ENCODE measurements around the gene MISP3.

Gene MISP3

DNA sequence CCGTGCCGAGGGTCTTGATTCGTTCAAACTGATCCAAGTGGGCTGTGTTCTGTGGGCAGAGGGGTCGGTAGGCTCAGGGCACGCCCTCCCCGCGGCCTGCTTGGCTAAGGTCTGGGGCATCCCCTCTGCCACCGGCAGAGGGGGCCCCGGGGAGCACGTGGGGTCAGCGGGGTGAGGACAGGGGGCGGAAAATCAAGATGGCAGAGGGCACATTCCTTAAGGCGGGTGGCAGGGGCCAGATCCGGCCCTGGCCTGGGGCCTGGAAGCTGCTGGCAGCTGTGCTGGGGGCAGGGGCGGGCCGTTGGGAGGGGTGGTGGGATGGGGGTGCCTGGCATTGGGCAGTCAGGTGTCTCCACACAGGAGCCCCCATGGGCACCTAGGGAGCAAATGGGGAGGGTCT, 34.3 kb downstream of the MISP3 start:
- DNase-seq = no peak

DNA sequence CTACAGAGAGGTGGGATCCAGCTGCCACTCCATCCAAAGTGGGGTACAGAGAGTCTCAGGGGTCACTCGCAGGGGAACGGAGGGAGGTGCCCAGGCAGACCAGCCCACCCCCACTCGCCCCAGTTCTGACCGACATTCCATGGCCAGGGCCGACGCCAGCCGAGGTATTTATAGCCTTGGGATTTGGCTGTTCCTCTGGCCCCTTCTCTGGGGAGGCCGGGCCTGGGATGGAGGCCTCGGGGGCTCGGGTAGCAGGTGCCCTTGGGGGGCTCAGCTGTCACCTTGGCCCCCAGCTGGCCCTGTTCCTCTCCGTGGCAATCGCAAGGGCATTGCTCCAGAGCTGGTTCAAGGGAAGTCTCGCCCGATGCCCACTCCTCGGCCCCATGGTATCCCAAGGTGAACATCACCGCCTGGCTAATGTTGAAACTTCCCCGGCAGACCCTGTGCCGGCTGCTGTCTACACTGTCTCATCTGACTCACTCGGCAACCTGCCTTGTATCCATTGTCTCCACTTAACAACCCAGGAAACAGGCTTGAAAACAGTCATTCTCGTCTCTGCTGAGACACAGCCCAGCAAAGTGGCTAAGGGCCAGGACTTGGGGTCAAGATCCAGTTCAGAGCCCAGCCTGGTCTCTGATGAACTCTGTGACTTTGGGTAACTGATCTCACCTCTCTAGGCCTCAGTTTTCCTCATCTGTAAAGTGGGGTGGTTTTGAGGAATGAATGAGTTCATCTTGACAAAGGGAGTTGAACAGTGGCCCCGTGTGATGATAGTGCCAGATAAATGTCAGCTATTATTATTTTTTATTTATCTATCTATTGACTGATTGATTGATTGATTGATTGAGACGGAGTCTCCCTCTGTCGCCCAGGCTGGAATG, 35.2 kb downstream of the MISP3 start:
- no peak for DNase-seq

DNA sequence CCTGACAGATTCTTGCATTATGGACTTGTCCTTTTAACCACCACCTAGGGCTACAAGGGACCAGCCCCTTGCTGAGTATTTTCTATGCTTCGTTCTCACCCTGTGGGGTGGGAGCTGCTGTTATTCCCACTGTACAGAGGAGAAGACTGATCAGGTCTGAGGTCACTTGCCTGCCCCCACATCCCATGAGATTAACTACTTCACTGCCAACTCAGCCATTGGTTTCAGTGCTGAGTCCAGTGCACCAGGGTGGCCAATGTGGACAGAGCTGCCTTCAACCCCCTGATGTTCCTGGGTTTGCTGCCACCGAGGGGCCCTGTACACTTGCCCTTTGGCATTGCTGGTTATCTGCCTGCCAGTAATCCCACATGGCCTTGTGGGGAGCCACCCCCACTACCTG, 38.1 kb downstream of the MISP3 start:
- no peak for DNase-seq

GRCh38 chr19:14111486-14111885, 38.9 kb downstream of the MISP3 start:
- no peak for DNase-seq

DNA sequence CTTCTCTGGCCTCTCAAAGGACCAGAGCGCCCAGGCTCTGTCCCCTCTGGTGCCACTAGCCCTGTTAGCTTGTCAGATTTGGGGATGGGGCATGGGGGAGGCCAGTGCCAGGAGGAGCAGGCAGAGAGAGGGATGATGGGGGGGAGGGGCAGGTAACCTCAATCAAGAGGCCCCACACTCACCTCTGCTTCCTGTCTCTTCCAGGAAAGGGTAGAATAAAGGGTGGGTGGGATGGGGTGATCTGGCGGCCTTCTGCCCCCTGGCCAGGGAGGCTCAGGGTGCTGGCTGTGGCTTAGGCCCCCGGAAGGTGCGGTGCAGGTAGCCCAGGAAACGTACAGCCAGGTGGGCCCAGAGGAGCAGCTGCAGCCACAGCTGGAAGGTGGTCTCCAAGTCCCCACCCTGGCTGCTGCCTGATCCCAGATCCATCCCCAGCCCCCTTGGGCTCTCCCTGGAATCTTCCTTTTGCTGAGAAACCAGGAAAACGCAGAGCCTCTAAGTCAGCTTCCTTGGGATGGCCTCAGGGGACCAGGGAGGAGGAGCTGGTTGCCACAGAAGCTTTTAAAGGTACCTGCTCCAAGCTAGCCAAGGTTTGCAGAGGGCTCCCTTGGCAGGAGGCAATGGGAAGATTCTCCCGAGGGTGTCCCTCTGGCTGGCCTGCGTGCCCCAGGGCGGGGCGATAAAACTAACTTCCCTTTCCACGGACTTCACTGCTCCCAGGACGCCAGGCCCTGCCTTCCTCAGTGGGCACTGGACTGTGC, 39.6 kb downstream of the MISP3 start:
- no peak for DNase-seq

- no peak for DNase-seq
Measured at GRCh38 chr19:14112809-14113385, 40.3 kb downstream of the MISP3 start.

GRCh38 chr19:14113762-14114414, 41.3 kb downstream of the MISP3 start:
- DNase-seq = no peak

- DNase-seq = no peak
Measured at GRCh38 chr19:14114439-14114838, 41.9 kb downstream of the MISP3 start.

DNA sequence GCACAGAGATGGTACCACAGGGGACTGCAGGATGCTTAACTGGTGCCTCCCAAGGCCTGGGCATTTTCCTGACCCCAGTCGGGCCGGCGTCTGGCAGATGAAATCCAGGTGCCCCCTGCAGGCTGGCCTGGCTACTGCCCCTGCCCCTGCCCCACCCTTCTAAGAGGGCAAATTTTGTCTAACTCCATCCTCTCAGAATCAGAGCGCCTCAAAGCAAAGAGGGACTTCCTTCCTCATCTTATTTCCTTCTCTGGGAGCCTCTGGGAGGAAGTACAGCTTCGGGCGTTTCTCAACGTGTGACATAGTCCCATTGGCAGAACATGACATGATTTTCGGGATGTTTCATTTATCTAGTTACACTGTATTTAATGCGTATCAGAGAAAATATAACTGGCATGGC, 42.3 kb downstream of the MISP3 start:
- DNase-seq = no peak

DNA sequence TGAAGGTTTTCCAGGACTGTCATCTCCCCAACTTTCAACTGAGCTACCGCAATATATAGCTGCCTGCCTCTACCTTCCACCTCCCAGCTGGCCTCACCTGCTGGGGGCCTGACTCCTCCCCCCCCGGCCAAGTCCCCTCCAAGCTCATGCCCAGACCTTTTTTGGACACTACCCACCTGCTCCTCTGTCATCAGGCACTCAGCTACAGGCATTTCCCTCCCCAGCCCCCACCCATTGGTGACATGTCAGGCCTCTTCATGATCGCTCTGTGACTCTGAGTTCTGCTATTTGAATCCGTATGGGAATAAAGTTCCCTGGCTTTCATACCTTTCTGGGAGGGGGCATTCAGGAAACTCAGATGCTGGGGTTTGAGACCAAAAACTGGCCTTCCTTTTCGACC, 43.2 kb downstream of the MISP3 start:
- no peak for DNase-seq

DNA sequence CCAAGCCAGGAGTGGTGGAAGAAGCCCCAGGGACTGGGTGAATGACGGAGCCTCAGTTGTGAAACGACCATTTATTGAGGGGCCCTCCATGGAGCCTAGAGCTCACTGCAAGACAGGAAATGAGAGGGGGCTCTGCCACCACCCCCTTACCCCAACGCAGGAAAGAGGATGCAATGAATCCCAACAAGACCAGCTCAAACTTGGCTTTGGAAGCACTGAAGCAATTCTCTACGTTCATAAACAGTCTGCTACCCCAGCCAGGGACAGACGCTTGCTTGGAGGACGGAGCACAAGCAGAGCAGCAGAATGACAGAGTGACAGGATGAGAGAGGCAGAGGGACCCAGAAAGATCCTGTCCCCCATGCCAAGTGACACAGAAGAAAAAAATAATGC, 43.9 kb downstream of the MISP3 start:
- DNase-seq = no peak

DNA sequence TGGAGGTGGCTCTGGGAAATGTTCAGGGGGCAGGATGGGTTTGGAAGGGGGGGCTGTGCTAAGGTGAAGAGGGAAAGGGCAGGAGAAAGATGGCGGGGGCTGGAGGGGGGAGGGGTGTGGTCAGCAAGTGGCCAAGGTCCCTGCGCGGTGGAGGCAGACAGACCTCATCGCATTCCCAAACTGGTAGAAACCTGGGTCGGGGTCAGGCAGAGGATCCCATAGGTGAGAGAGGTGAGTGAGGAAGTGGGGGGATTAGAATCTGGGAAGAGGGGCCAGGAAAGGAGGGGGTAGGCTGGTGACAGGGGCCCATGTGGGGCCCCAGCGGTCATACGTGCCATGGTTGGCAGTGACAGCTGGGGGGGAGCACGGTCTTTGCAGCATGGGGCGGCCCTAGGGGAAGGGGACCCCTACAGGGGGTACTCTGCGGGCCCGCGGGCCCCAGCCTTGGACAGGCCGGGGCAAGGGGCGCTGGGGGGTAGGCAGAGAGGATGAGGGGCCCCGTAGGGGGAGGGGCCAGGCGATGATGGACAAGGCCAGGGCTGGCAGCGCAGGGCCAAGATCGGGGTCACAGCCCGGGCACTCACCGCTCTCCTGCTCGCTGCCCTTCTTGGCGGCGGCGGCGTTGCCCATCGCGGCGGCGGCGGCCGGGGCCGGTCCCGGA, 44.5 kb downstream of the MISP3 start:
- DNase-seq = no peak

- peak; percentile 73 for DNase-seq
Measured at GRCh38 chr19:14117668-14118164, 45.1 kb downstream of the MISP3 start, which contains the start of gene PRKACA. Gene PRKACA, minus strand, starts transcription at chr19:14117762. Its CDS starts 215 bp downstream, at chr19:14117547.

DNA sequence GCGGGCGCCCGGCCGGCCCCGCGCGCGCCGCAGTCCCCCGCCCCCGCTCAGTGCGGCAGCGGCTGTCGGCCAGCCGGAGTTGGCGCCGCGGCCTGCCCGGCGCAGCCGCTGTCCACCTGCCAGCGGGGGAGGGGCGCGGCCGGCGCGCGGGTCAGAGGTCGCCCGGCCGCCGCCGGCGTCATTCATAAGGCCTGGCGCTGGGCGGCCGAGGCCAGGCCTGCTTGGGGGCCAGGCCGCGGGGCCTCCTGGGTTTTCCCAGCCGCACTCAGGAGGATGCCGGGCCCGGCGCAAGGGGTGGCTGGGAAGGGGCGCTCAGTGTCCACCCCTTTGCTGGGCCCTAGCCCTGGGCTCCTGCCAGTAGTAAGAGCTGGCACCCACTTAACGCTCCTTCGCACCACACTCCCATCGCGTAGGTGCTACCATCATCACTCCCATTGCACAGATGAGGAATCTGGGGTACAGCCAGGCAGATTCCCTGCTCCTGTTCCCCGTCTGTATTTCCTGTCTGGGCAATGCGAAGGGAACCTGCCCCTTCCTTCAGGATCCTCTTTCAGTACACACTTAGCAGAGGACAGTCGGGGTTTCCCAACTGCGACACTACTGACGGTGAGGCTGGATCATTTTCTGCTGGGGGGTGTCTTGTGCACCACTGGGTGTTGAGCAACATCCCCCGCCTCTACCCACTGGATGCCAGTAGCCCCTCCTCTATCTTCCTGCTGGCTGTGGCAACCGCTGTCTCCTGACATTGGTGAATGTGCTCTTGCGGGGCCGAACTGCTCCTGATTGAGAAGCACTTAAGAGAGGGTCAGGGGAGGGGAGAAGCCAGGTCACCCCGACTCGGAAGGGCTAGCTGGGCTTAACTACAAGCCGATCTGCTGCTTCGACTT, 45.8 kb downstream of the MISP3 start:
- peak; percentile 72 for DNase-seq

DNA sequence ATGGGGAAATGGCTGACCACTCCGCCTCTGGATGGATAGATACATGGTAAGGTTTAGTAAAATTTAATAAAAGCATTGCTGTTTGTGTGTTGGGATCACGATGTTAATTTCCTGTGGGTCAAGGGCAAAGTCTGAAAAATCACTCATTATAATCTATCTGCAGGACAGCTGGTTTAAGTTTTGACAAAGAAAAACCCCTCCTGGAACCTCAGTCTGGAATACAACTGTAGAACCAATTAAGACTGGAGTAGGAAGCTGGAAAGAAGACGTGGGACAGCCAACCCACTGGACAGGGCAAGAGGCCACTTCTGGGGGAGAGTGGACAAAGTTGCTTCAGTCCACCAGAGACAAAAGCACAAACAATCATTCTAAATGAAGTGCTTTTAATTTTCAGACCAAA, 46.6 kb downstream of the MISP3 start:
- DNase-seq = no peak

GRCh38 chr19:14119644-14120496, 47.3 kb downstream of the MISP3 start:
- DNase-seq = no peak

GRCh38 chr19:14120497-14120780, 47.9 kb downstream of the MISP3 start:
- no peak for DNase-seq

GRCh38 chr19:14122924-14123323, 50.3 kb downstream of the MISP3 start:
- DNase-seq = no peak
